PC-3 (cell line): ENCODE data around the gene MYLK4. TPM values are rescaled to one million over a fixed set of nuclear protein-coding genes. Genes with fewer than 3 reads are reported as not detected.

Experiments used
- total RNA-seq: library from RNA; depleted of rRNA; stranded (reverse); fragments of >200 nt; gene quantifications from 2 replicates; pipeline ENCODE4 v1.2.3, GENCODE V29; 2014; rRNA removed

The MYLK4 gene
- total RNA-seq, 1 experiment from 2014 or later: 0.11 TPM

Other genes starting within 250 kb of the MYLK4 start
- 92.2 and 114 TPM in 2 replicates for gene WRNIP1, start 14.5 kb upstream of the MYLK4 start, total RNA-seq
- 78.7 and 133 TPM in 2 replicates for gene SERPINB1, start 90.9 kb upstream of the MYLK4 start, total RNA-seq
- gene SERPINB9, start 152.4 kb upstream of the MYLK4 start, total RNA-seq: 0.26 and 0.92 TPM in 2 replicates
- gene SERPINB6, start 220.6 kb upstream of the MYLK4 start, total RNA-seq: 119 and 140 TPM in 2 replicates
- gene NQO2, start 249.0 kb upstream of the MYLK4 start, total RNA-seq: 21.5 and 26.8 TPM in 2 replicates